ENCODE data around the gene ADAMTS13.

- TF ChIP-seq, protein P1, sequence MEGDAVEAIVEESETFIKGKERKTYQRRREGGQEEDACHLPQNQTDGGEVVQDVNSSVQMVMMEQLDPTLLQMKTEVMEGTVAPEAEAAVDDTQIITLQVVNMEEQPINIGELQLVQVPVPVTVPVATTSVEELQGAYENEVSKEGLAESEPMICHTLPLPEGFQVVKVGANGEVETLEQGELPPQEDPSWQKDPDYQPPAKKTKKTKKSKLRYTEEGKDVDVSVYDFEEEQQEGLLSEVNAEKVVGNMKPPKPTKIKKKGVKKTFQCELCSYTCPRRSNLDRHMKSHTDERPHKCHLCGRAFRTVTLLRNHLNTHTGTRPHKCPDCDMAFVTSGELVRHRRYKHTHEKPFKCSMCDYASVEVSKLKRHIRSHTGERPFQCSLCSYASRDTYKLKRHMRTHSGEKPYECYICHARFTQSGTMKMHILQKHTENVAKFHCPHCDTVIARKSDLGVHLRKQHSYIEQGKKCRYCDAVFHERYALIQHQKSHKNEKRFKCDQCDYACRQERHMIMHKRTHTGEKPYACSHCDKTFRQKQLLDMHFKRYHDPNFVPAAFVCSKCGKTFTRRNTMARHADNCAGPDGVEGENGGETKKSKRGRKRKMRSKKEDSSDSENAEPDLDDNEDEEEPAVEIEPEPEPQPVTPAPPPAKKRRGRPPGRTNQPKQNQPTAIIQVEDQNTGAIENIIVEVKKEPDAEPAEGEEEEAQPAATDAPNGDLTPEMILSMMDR (IDR thresholded peaks at IDR 0.05) = no peak
- no peak for TF ChIP-seq POLR2A (IDR thresholded peaks at IDR 0.05)
Measured at GRCh38 chr9:133436681-133437080, 14.5 kb downstream of the ADAMTS13 start.
